NT2/D1 (cell line): ENCODE measurements around the gene CEMIP.

ENCODE experiments used
- DNase-seq: peaks from one replicate; pipeline ENCODE4 v3.0.0-alpha.2; 2011; ENCODE audit warnings: low read depth, low spot score
- H3K27me3 ChIP-seq: 2 replicates; pipeline ENCODE4 v1.6.0; 2011; ENCODE audit warnings: mild to moderate bottlenecking; ENCODE audit not compliant: insufficient read length, insufficient read depth
- H3K36me3 ChIP-seq: 2 replicates; pipeline ENCODE4 v1.6.1; 2011; ENCODE audit warnings: mild to moderate bottlenecking, low read length, mixed read lengths; ENCODE audit not compliant: insufficient read depth, insufficient read length
- H3K4me1 ChIP-seq: 2 replicates; pipeline ENCODE4 v1.5.1; 2011; ENCODE audit not compliant: insufficient read depth, insufficient read length
- H3K4me3 ChIP-seq: 2 replicates; pipeline ENCODE4 v1.5.1; 2011; ENCODE audit warnings: low read depth; ENCODE audit not compliant: insufficient read length
- H3K9ac ChIP-seq: 2 replicates; pipeline ENCODE4 v1.6.0; 2011; ENCODE audit warnings: low read depth; ENCODE audit not compliant: insufficient read length
- H3K9me3 ChIP-seq: 2 replicates; pipeline ENCODE4 v1.5.1; 2011; ENCODE audit warnings: mild to moderate bottlenecking, low read length; ENCODE audit not compliant: insufficient read depth
- SUZ12 ChIP-seq: IDR thresholded peaks from 2 replicates; pipeline ENCODE4 v1.6.1; 2011; ENCODE audit not compliant: insufficient read length, insufficient read depth; ENCODE audit errors: extremely low read depth
- YY1 ChIP-seq: IDR thresholded peaks from 2 replicates; pipeline ENCODE4 v1.6.1; 2011; ENCODE audit not compliant: insufficient read length, insufficient read depth
- ZNF274 ChIP-seq: IDR thresholded peaks from 2 replicates; pipeline ENCODE4 v1.6.1; 2011; ENCODE audit warnings: mild to moderate bottlenecking, low read depth, low read length

CEMIP gene

DNA sequence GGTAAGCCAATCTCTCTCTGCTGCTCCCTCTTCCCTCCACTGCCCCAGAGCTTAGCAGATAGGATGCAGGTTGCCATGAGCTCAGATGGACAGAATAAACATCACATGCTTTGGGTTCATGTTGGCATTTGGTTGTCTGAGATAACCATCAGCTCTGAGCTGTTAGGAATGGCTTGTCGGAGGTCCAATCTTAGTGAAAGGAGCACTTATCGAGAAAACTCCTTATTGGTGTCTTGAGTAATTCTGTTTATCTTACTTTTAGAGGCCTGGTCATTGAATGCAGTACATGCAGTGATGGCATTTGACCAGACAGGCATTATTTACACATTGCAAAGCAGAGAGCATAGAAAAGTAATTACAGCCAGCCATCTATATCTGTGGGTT is 99.7 kb downstream of the CEMIP start:
- TF ChIP-seq YY1 (no peak), ZNF274 (no peak), SUZ12 (no peak)
- Histone ChIP-seq H3K27me3 (no peaks in the 10 kb centered on the region), H3K4me3 (no peak overlapping the region)

DNA sequence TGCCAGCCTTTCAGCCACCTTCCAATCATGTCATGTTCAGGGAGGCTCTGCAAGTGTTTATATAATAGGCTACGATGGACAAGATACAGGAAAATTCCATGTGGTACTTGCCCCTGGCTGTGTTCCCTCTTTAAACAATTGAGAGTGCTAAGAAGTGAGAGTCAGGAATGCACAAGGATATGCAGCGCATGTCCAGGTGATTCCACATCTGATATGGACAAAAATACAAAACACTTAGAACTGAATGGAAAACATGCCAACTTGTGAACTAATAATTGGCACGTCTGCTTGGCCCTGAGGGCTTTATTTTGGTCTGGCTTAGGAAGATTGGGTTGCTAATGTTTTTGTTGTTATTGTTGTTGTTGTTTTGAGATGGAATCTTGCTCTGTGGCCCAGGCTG is 100.9 kb downstream of the CEMIP start:
- Histone ChIP-seq H3K36me3 (no peaks in the 10 kb centered on the region), H3K9me3 (no peaks in the 10 kb centered on the region), H3K4me1 (no peaks in the 10 kb centered on the region), H3K27me3 (no peaks in the 10 kb centered on the region), H3K9ac (no peak overlapping the region), H3K4me3 (no peak overlapping the region)
- TF ChIP-seq SUZ12 = no peak
- no peak for TF ChIP-seq ZNF274
- TF ChIP-seq YY1 = no peak
- no peak for DNase-seq

More for the DNA sequence above, 99.7 kb downstream of the CEMIP start:
- Histone ChIP-seq H3K9me3 (no peaks in the 10 kb centered on the region), H3K9ac (no peak overlapping the region), H3K4me1 (no peaks in the 10 kb centered on the region), H3K36me3 (no peaks in the 10 kb centered on the region)
- no peak for DNase-seq

DNA sequence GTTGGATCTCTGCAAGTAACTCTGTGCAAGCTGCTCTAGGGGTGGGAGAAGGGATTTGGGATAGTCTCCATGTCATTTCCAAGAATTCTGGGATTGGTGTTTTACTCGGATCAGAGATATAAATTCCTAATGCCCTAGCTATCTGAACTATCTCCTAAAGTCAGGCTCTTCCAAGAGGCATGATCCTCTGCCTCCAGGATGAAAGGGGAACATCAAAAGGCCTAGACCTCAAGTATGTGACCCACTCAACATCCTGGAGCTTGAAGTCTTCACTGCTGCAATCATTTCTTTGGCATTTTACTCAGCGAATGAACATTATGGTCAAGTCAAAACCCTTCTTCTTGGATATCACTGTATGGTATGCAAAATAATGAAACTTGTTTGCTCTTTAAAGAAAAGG is 104.5 kb downstream of the CEMIP start:
- H3K27me3 ChIP-seq = no peaks in the 10 kb centered on the region
- TF ChIP-seq SUZ12 = no peak
- TF ChIP-seq ZNF274 = no peak
- TF ChIP-seq YY1 = no peak
- H3K4me1 ChIP-seq = no peaks in the 10 kb centered on the region
- no peaks in the 10 kb centered on the region for H3K9me3 ChIP-seq
- H3K9ac ChIP-seq = no peak overlapping the region
- no peak for DNase-seq
- no peaks in the 10 kb centered on the region for H3K36me3 ChIP-seq
- H3K4me3 ChIP-seq = no peak overlapping the region

DNA sequence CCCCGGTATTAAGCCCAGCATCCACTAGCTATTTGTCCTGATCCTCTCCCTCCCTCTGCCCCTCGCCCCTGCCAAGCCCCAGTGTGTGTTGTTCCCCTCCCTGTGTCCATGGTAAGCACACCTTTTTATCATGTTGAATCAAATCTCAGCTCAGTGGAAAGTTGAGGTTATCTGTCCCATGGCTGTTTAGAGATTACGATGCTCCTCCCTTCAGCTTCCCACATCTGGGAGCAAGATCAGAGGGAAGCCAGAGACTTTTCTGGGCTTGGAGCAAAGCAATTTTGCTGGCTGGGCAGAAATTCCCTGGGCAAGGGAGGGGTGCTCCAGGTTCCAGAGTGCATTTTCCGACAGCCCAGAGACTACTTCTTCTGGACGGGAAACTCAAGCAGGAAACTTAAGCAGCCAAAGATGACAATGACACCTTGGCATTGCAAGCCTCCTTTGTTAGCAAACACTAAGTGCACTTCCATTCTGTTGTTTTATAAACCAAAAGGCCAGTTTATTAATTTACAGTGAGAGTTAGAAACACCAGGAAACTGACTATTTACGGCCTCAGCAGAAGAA is 105.9 kb downstream of the CEMIP start:
- Histone ChIP-seq H3K9ac (no peak overlapping the region), H3K4me3 (no peak overlapping the region), H3K4me1 (no peaks in the 10 kb centered on the region), H3K9me3 (no peaks in the 10 kb centered on the region), H3K36me3 (no peaks in the 10 kb centered on the region), H3K27me3 (no peaks in the 10 kb centered on the region)
- DNase-seq = no peak
- no peak for TF ChIP-seq ZNF274
- TF ChIP-seq SUZ12 = no peak
- no peak for TF ChIP-seq YY1

DNA sequence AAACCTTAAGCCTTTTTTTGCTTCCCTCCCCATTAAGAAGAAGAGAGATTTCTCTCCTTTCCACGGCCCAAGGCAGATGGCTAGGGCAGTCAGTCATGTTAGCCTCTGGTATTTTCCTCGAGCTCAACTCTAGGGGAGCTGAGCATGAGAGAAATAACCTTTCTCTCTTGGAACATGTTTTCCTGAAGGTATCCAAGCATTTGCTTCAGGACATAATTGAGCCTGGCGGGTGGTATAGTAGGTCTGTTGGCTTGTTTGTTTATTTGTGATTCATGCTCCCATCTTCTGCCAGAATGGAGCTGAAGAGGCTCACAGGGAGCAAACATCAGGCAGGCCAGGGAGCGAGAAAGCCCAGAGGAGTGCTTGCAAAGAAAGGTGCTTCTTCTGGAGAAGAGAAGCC is 108.0 kb downstream of the CEMIP start:
- Histone ChIP-seq H3K4me3 (no peak overlapping the region), H3K4me1 (no peaks in the 10 kb centered on the region), H3K9me3 (no peaks in the 10 kb centered on the region), H3K27me3 (no peaks in the 10 kb centered on the region), H3K9ac (no peak overlapping the region), H3K36me3 (no peaks in the 10 kb centered on the region)
- DNase-seq = no peak
- TF ChIP-seq SUZ12 = no peak

DNA sequence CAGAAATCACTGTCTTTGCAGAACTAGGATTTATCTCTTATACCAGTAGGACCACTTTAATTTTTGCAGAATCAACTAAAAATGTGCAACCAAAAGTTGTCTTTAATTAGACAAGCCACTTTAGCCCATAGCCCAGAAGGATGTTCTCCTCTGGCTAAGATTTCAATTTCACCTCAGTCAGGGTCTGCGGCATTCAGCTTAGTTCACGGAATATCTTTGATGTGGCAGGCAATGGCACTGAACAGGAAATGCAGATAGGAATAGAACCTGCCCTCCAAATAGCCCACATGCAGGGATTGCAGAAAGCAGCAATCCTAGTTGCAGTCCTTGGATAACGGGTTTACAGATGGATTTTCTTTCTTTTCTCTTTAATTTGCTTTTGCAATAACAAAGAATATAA is 109.7 kb downstream of the CEMIP start:
- no peaks in the 10 kb centered on the region for H3K27me3 ChIP-seq
- no peak overlapping the region for H3K9ac ChIP-seq
- no peaks in the 10 kb centered on the region for H3K36me3 ChIP-seq
- TF ChIP-seq YY1 (no peak), SUZ12 (no peak), ZNF274 (no peak)
- no peaks in the 10 kb centered on the region for H3K9me3 ChIP-seq
- no peaks in the 10 kb centered on the region for H3K4me1 ChIP-seq
- DNase-seq = no peak
- H3K4me3 ChIP-seq = no peak overlapping the region

DNA sequence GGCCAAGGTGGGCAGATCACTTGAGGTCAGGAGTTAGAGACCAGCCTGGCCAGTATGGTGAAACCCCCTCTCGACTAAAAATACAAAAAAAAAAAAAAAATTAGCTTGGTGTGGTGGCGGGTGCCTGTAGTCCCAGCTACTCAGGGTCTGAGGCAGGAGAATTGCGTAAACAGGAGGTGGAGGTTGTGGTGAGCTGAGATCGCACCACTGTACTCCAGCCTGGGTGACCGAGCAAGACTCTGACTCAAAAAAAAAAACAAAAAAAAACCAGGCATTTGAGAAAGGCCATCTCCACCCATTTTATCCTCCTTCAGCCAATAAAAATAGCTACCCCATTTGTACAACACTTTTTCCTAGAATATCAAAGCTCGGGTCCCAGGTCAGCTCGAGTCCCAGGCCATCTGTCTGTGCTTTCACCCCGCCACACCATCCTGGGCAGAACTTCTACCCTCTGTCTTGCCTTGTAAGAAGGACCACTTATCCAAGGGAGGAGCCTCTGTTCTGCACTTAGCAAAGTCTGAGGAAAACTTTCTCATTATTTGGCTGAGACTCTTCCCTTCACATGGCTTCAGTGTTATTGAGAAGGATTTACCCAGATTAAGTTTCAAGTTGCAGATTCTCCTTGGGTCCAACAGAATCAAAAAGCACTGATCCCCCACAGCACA is 111.3 kb downstream of the CEMIP start:
- H3K4me1 ChIP-seq = no peaks in the 10 kb centered on the region
- no peaks in the 10 kb centered on the region for H3K36me3 ChIP-seq
- no peak for DNase-seq
- TF ChIP-seq ZNF274 (no peak), YY1 (no peak), SUZ12 (no peak)
- H3K9ac ChIP-seq = no peak overlapping the region
- H3K27me3 ChIP-seq = no peaks in the 10 kb centered on the region
- no peak overlapping the region for H3K4me3 ChIP-seq
- H3K9me3 ChIP-seq = no peaks in the 10 kb centered on the region

DNA sequence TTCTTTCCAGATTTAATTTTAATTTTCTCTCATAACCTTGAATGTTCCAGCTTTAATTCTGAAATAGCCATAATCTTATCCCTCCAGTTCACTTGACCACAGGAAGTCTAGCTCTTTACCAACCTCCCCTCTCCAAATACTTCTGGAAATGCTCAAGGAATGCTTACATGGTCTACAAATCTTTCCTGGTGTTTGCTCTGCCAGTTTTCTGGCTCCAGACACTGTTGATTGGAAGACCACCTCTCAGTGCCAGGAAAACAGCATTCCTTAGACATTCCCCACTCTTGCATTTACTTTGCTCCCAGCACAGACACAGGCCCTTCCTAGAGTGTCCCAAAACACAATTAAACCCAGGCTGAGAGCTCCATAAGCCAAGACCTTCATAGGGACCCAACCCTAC is 111.8 kb downstream of the CEMIP start:
- Histone ChIP-seq H3K9me3 (peaks cover 5% of the 10 kb centered on the region), H3K27me3 (no peaks in the 10 kb centered on the region), H3K36me3 (no peaks in the 10 kb centered on the region), H3K9ac (no peak overlapping the region), H3K4me1 (no peaks in the 10 kb centered on the region), H3K4me3 (no peak overlapping the region)
- DNase-seq = no peak
- TF ChIP-seq ZNF274 = no peak
- no peak for TF ChIP-seq SUZ12
- no peak for TF ChIP-seq YY1
